Right lobe of liver (tissue), 4 donors: ENCODE measurements around the gene KIRREL2.

Experiments used
- CTCF ChIP-seq, 4 donors: fragments of 200-600 bp in 3 of 4; fragments of 450-650 bp in 1 of 4; IDR thresholded peaks; one replicate each; pipeline versions ENCODE4 v1.5.1 to v1.8.0; 2016 to 2022; ENCODE audit warnings: antibody characterized with exemption in 4 of 4, mild to moderate bottlenecking in 2 of 4
- POLR2A ChIP-seq: fragments of 450-650 bp; IDR thresholded peaks from one replicate; pipeline ENCODE4 v1.6.1; 2017; ENCODE audit warnings: antibody characterized with exemption, mild to moderate bottlenecking
- donor health status: DM: no; HTN: no; CAD: no.
- donor health status: DM: no; HTN: no; CAD: no.
- donor health status: DM: no; HTN: yes; CAD: no.

DNA sequence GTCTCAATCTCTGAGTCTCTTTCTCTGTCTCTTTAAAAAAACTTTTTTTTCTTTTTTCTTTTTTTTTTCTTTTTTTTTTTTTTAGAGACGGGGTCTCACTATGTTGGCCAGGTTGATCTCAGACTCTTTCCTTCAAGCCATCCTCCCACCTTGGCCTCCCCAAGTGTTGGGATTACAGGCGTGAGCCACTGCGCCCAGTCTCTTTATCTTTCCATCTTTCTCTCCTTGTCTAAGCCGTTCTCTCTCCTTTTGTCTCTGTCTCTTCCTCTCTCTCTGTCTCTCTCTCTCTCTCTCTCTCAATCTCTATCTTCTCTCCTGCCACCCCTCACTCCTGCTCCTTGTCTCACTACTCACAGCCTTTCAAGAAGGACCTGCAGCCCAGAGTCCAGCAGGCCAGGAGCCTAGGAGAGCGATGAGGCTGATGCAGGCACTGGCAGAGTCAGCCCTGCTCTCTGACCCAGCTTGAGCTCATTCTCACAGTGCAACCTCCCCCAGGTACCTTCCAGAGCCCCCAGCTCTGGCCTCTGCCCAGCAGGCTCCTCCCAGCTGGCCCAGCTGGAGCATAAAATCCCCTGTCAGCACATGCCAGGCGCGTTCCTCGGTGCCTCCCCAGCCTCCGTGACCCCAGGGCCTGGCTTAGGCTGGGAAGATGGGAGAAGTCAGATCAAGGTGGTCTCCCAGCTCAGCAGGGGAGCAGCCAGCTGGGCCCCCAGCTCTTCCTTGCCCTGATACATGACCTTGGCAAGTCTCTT, 4.5 kb upstream of the KIRREL2 start, which contains the start of gene NPHS1:
- TF ChIP-seq CTCF (IDR thresholded peaks at IDR 0.05) = no peak
- TF ChIP-seq POLR2A = no peak
